Measurements from ENCODE around the gene ZNF70. TPM values are rescaled to one million over a fixed set of nuclear protein-coding genes. Genes with fewer than 3 reads are reported as not detected.

Gene ZNF70
- total and polyA plus RNA-seq, 2 of the 4 experiments (the other 2 are of a cell fraction) = 2.3 to 4.3 TPM

GRCh38 chr22:23745791-23746190, 5.1 kb downstream of the ZNF70 start:
- Histone ChIP-seq H2BK120ac (ENCODE audit: low read depth, low read length) (no peak overlapping the region), H2AFZ (replicated peaks; ENCODE audit: low read length, poor library complexity) (no peak overlapping the region), H2AK9ac (replicated peaks; ENCODE audit: low read depth, low read length, poor library complexity) (no peak overlapping the region), H2BK5ac (ENCODE audit: low read depth, low read length, poor library complexity, severe bottlenecking) (no peak overlapping the region), H3K23ac (ENCODE audit: low read depth, low read length) (no peak overlapping the region), H4K20me1 (ENCODE audit: insufficient read depth, low read length) (no peaks in the 10 kb centered on the region), H3K56ac (ENCODE audit: extremely low read depth, insufficient read depth, low read length) (no peak overlapping the region), H3K27ac (ENCODE audit: insufficient read depth, low read length) (no peak overlapping the region), H4K91ac (ENCODE audit: insufficient read depth, low read depth, low read length) (no peak overlapping the region), H4K8ac (ENCODE audit: low read depth in 2 of 2, low read length in 2 of 2) (no peak overlapping the region), H3K14ac (replicated peaks; ENCODE audit: low read depth, low read length) (no peak overlapping the region), H2BK15ac (ENCODE audit: low read depth, low read length) (no peak overlapping the region), H3K4me2 (ENCODE audit: low read depth, low read length) (no peak overlapping the region), H4K5ac (ENCODE audit: low read depth, low read length) (no peak overlapping the region), H3K4ac (ENCODE audit: low read depth, low read length) (no peak overlapping the region), H3K18ac (ENCODE audit: low read depth, low read length) (no peak overlapping the region), H3K36me3 (ENCODE audit: control insufficient read depth, insufficient read depth, low read length) (peaks cover 31% of the 10 kb centered on the region), H3K9me3 (ENCODE audit: control insufficient read depth, insufficient read depth, low read length) (peaks cover 4% of the 10 kb centered on the region; the same call in 1 of the 2 replicates), H3K27me3 (ENCODE audit: control insufficient read depth, insufficient read depth, low read length) (no peaks in the 10 kb centered on the region), H3K9ac (ENCODE audit: low read depth, low read length) (no peak overlapping the region), H2AK5ac (ENCODE audit: low read depth, low read length) (no peak overlapping the region), H3K4me3 (ENCODE audit: insufficient read depth, low read depth, low read length) (no peak overlapping the region), H2BK20ac (ENCODE audit: low read depth, low read length) (no peak overlapping the region), H3K79me1 (ENCODE audit: low read depth in 1 of 2, low read length in 2 of 2) (peaks cover 12 to 31% of the 10 kb centered on the region in 2 experiments), H3K9me1 (ENCODE audit: insufficient read depth, low read length) (peaks cover 10% of the 10 kb centered on the region), H3K4me1 (ENCODE audit: control insufficient read depth, insufficient read depth, low read length) (peaks cover 4% of the 10 kb centered on the region)
- CTCF ChIA-PET = no interaction called here
- WGBS, 2 experiments (ENCODE audit: extremely low coverage in 2 of 2, insufficient read length in 1 of 2) = no CpG with 5 or more reads among the region's 6 CpGs
- no TSS peak for BruUV-seq (replicated peaks)
- DNase-seq = no peak
- POLR2A ChIA-PET (ENCODE audit: unreplicated experiment) = no interaction called here
- intact Hi-C loops (cut with micrococcal nuclease) (no loop called here), dilution Hi-C loops (cut with HindIII; ENCODE audit: low sequenced_read_pairs, unreplicated experiment) (no loop called here), in situ Hi-C loops (cut with MboI; ENCODE audit: low sequenced_read_pairs) (no loop called here)
- ATAC-seq (ENCODE audit: low read depth) = no peak
- TF ChIP-seq CTCF (conservative IDR thresholded peaks at IDR 0.05; ENCODE audit: low read depth, low read length) (no peak), BHLHE40 (IDR thresholded peaks at IDR 0.05; ENCODE audit: low read depth, low read length) (no peak), CEBPB (IDR thresholded peaks at IDR 0.05; ENCODE audit: low read depth, low read length) (no peak), NFE2L2 (IDR thresholded peaks at IDR 0.05; ENCODE audit: low read depth, low read length) (no peak), RFX5 (IDR thresholded peaks at IDR 0.05; ENCODE audit: low read depth, low read length) (no peak), SMC3 (IDR thresholded peaks at IDR 0.05; ENCODE audit: low read depth, low read length) (no peak), USF2 (IDR thresholded peaks at IDR 0.05; ENCODE audit: low read depth, low read length) (no peak), MAFK (IDR thresholded peaks at IDR 0.05; ENCODE audit: low read depth, low read length) (no peak)

All from IMR-90 (cell line).